Fibroblast of lung (primary cell): ENCODE measurements around the gene MEG3. TPM values are rescaled to one million over a fixed set of nuclear protein-coding genes. Genes with fewer than 3 reads are reported as not detected.

Experiments used
- DNase-seq, 2 donors: peaks; one replicate each; pipeline versions ENCODE4 v3.0.0 to v3.0.0-alpha.2; 2010; ENCODE audit warnings: low read depth in 2 of 2
- H2AFZ ChIP-seq: 2 replicates; pipeline ENCODE4 v1.5.1; 2012; ENCODE audit warnings: low read length, control low read depth, inconsistent platforms
- H3K27ac ChIP-seq: 2 replicates; pipeline ENCODE4 v1.5.1; 2011; ENCODE audit warnings: low read length, control low read depth; ENCODE audit not compliant: insufficient read depth
- H3K27me3 ChIP-seq: 2 replicates; pipeline ENCODE4 v1.5.1; 2011; ENCODE audit warnings: mild to moderate bottlenecking, low read length; ENCODE audit not compliant: control insufficient read depth, insufficient read depth
- H3K36me3 ChIP-seq: 2 replicates; pipeline ENCODE4 v1.5.1; 2011; ENCODE audit warnings: low read length; ENCODE audit not compliant: control insufficient read depth, insufficient read depth
- H3K4me1 ChIP-seq: 2 replicates; pipeline ENCODE4 v1.5.1; 2011; ENCODE audit warnings: low read length; ENCODE audit not compliant: control insufficient read depth, insufficient read depth; ENCODE audit errors: extremely low read depth
- H3K4me2 ChIP-seq: 2 replicates; pipeline ENCODE4 v1.5.1; 2011; ENCODE audit warnings: low read length, control low read depth; ENCODE audit not compliant: insufficient read depth; ENCODE audit errors: extremely low read depth
- H3K4me3 ChIP-seq, 4 experiments: fragments of 200-600 bp in 1 of 4; sonication (generic) in 1 of 4; replicated peaks in 1 of 4; 2 replicates each; pipeline ENCODE4 v1.5.1; 2011 to 2016; ENCODE audit warnings: low read length in 4 of 4, low read depth in 3 of 4, mild to moderate bottlenecking in 3 of 4, control low read depth in 2 of 4, inconsistent platforms in 1 of 4, mixed read lengths in 1 of 4; ENCODE audit not compliant: insufficient read depth in 1 of 4; ENCODE audit errors: control extremely low read depth in 1 of 4
- H3K79me2 ChIP-seq: 2 replicates; pipeline ENCODE4 v1.5.1; 2012; ENCODE audit warnings: mild to moderate bottlenecking, low read length, inconsistent platforms; ENCODE audit not compliant: control insufficient read depth, insufficient read depth
- H3K9ac ChIP-seq: 2 replicates; pipeline ENCODE4 v1.5.1; 2011; ENCODE audit warnings: mild to moderate bottlenecking, low read length, control low read depth; ENCODE audit not compliant: insufficient read depth
- H3K9me3 ChIP-seq: 2 replicates; pipeline ENCODE4 v1.5.1; 2012; ENCODE audit warnings: low read depth, low read length; ENCODE audit not compliant: control insufficient read depth, insufficient read depth
- H4K20me1 ChIP-seq: 2 replicates; pipeline ENCODE4 v1.5.1; 2011; ENCODE audit warnings: low read length; ENCODE audit not compliant: control insufficient read depth, insufficient read depth; ENCODE audit errors: extremely low read depth
- CTCF ChIP-seq, 2 donors: IDR thresholded peaks in 1 of 2; conservative IDR thresholded peaks in 1 of 2; 1 replicate in 1 of 2; 2 replicates in 1 of 2; pipeline ENCODE4 v1.5.1; 2011 to 2012; ENCODE audit warnings: low read length in 2 of 2, control low read depth in 1 of 2, inconsistent platforms in 1 of 2, low read depth in 1 of 2, mild to moderate bottlenecking in 1 of 2
- EZH2 ChIP-seq: IDR thresholded peaks from 2 replicates; pipeline ENCODE4 v1.5.1; 2012; ENCODE audit warnings: low read length, control low read depth, mild to moderate bottlenecking; ENCODE audit errors: missing control alignments
- polyA plus RNA-seq, 2 donors: library from polyadenylated mRNA; depleted of rRNA in 1 of 2; stranded (reverse) in 1 of 2; unstranded in 1 of 2; fragments of >200 nt; gene quantifications; 2 replicates each; pipeline ENCODE4 v1.2.1, GENCODE V29; 2011 to 2012; ENCODE audit warnings: missing spikeins in 1 of 2
- total RNA-seq: library from RNA; depleted of rRNA; stranded (reverse); fragments of >200 nt; gene quantifications from 2 replicates; pipeline ENCODE4 v1.2.1, GENCODE V29; 2014

The MEG3 gene
- total and polyA plus RNA-seq, 2 donors (not counting 1 experiment from before 2014, with no cell fraction given): 104 to 182 TPM

- H3K4me1 ChIP-seq: no peaks in the 10 kb centered on the region
- H3K4me3 ChIP-seq: no peak overlapping the region
- no peaks in the 10 kb centered on the region for H4K20me1 ChIP-seq
- no peak overlapping the region for H2AFZ ChIP-seq
- TF ChIP-seq EZH2 (no peak), CTCF (conservative IDR thresholded peaks at IDR 0.05 in 1 of 2, IDR thresholded peaks at IDR 0.05 in 1 of 2; ENCODE audit: low read depth in 1 of 2, low read length in 2 of 2) (no peak)
- no peaks in the 10 kb centered on the region for H3K79me2 ChIP-seq
- H3K4me2 ChIP-seq: no peak overlapping the region
- H3K9ac ChIP-seq: no peak overlapping the region
- no peak for DNase-seq
- no peaks in the 10 kb centered on the region for H3K36me3 ChIP-seq
- H3K27me3 ChIP-seq: no peaks in the 10 kb centered on the region
- no peak overlapping the region for H3K27ac ChIP-seq
- H3K9me3 ChIP-seq: no peaks in the 10 kb centered on the region
These were observed 47.9 kb upstream of the MEG3 start for GRCh38 chr14:100777818-100778525.

GRCh38 chr14:100778526-100778882 lies 47.4 kb upstream of the MEG3 start:
- no peak overlapping the region for H3K4me2 ChIP-seq
- no peaks in the 10 kb centered on the region for H3K9me3 ChIP-seq
- H2AFZ ChIP-seq: no peak overlapping the region
- no peaks in the 10 kb centered on the region for H3K36me3 ChIP-seq
- no peaks in the 10 kb centered on the region for H3K79me2 ChIP-seq
- no peak overlapping the region for H3K27ac ChIP-seq
- no peaks in the 10 kb centered on the region for H4K20me1 ChIP-seq
- TF ChIP-seq CTCF (conservative IDR thresholded peaks at IDR 0.05 in 1 of 2, IDR thresholded peaks at IDR 0.05 in 1 of 2; ENCODE audit: low read depth in 1 of 2, low read length in 2 of 2): no peak
- no peak for TF ChIP-seq EZH2
- H3K4me1 ChIP-seq: no peaks in the 10 kb centered on the region
- DNase-seq: no peak
- no peak overlapping the region for H3K9ac ChIP-seq
- no peak overlapping the region for H3K4me3 ChIP-seq
- no peaks in the 10 kb centered on the region for H3K27me3 ChIP-seq

- H3K4me1 ChIP-seq: no peaks in the 10 kb centered on the region
These were observed 46.8 kb upstream of the MEG3 start for GRCh38 chr14:100778951-100779690.

More at GRCh38 chr14:100778951-100779690, 46.8 kb upstream of the MEG3 start:
- Histone ChIP-seq H3K4me2 (no peak overlapping the region), H4K20me1 (no peaks in the 10 kb centered on the region), H3K27me3 (no peaks in the 10 kb centered on the region), H3K9ac (no peak overlapping the region), H3K4me3 (no peak overlapping the region), H3K9me3 (no peaks in the 10 kb centered on the region), H3K36me3 (no peaks in the 10 kb centered on the region), H3K79me2 (no peaks in the 10 kb centered on the region), H3K27ac (no peak overlapping the region), H2AFZ (no peak overlapping the region)
- TF ChIP-seq CTCF (conservative IDR thresholded peaks at IDR 0.05 in 1 of 2, IDR thresholded peaks at IDR 0.05 in 1 of 2; ENCODE audit: low read depth in 1 of 2, low read length in 2 of 2): no peak
- no peak for TF ChIP-seq EZH2
- no peak for DNase-seq
